GM19455 (cell line): Measurements from ENCODE around the gene DARS2.

Source experiments
- ATAC-seq: cut with Tn5 transposase; IDR thresholded peaks from one replicate; pipeline ENCODE4 v1.9.1; 2021; ENCODE audit not compliant: unreplicated experiment

The DARS2 gene

DNA sequence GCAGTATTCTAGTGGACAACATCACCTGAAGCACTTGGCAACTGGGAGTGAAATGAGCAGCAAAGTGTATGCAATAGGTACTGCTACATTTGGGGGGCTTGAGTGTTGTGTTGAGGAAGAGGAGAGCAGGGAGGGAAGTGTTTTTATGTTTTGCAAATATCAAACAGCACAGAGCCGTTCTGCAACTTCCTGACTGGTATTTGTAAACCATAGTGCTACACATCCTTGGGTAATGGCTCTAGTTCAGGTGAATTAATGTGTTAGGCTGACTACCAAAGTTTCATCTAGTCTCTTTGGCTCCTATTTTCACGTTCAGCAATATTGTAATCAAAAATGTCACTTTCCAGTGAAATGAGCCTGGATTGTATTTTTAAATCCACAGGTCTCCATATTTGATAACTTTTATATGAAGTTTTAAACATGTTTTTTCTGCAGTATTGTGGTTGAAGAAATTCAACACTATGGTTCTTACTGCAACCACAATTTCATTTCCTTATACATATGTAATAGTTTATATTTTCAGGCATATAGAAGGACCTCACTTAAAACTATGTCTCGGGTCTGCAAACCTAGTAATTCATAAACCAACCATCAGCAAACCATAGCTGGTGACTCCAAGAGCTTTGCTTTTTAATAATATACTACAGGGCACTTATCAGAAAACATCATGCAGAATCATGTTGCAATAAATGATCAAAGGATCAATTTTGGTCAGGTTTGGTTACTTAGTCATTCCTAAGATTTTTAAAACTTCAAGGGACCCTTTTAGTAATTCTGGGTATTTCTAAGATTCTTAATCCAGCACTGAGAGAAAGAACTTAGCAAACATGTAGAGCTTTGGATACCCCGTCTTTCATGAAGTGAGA, 62.5 kb downstream of the DARS2 start:
- ATAC-seq, result no peak

DNA sequence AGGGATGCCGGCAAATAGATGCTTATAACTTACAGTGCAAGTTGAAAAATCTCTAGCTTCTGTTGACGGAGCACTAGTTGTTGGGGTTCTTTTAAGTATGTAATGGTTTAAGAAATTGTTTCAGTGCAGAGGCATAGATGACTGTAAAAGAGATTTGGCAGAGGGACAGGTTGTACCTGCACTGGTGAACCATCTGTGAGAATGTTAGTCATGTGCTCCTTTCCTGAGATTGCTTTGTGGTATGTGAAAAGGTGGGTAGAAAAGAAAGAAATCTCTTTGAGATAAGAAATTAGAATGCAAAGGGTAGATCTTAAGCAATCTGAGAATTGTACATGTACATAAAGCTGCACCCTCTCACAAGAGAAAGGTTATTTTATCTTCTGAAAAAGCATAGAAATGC, 63.2 kb downstream of the DARS2 start:
- no peak for ATAC-seq

DNA sequence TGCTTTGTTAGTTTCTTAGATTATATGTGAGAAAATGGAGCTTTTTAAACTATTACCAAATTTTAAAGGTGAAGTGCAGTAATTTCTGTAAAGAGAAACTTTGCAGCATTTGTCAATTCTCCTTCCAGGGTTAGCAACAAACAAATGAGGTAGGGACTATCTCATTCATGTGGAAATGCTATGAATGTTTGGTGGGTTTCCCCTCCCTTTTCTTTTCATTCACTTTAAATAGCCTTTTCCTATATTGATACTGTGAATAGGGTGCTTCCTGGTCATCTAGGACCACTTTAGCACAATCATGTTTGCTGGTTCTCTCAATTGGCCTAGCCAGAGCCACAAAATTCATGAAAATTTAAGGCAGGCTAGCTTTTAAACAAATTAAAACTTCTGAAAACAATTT, 64.3 kb downstream of the DARS2 start:
- ATAC-seq, result no peak

DNA sequence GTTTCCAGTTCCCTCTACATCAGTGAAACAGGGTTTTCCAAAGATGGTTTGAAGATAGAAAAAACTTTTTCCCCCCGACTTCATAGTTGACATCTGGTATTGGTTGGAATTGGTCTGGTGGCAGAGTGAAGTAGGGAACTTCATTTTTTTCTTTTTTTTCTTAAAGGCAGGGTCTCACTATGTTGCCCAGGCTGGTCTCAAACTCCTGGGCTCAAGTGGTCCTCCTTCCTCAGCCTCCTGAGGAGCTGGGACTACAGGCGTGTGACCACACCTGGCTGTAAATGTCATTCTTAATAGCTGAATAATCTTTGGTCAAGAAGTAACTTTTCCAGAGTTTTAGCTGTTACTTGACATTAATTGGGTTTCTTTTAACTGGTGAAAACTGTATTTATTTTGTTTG, 65.4 kb downstream of the DARS2 start:
- ATAC-seq, result no peak

DNA sequence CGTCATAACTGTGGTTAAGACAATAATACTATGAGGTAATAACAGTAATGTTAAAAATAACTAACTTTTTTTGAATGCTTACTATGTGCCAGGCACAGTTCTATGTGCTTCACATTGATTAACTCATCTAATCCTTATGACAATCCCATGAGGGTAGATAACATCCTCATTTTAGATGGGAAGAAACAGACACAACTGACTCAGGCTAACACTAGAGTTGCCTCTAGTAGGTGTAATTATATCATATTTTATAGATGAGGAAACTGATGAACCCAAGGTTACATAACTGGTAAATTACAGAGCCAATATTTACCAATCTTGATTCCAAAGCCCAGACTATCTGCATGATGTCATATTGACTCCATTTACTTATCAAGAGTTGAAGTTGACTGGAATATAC, 69.1 kb downstream of the DARS2 start:
- ATAC-seq, result no peak

DNA sequence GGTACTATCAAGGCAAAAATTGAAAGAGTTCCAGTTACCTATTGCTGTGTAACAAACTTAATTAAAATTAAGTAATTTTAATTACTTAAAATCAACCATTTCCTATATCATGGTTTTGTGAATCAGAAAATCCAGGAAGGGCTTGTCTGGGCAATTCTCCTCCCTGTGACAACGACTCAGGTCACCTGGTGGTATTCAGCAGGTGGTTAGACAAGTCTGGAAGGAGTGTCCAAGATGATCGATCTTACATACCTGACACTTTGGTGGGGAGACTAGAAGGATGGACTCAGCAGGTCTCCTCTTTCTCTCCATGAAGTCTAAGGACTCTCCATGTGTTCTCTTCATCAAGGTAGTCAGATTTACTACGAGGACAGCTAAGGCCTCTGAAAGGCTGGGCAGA, 69.7 kb downstream of the DARS2 start:
- ATAC-seq, result no peak

DNA sequence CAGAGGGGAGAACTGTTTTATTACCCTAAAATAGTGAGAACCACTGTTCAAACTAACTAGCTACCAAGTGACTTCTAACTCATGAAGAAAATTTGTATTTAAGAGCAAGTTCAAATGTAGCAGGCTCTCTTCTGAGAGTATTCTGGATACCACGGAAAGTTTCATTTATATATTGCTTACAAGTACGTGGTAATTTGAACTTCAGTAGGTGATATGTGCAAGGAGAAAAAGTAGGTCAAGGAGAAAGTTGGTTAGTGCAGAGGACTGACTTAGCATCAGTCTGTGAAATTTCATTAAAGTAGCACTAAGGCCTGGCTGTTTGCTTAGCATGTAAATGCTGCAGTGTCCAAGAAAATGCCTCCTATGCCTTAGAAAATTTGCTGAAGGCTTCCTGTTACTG, 76.0 kb downstream of the DARS2 start:
- ATAC-seq, result no peak

DNA sequence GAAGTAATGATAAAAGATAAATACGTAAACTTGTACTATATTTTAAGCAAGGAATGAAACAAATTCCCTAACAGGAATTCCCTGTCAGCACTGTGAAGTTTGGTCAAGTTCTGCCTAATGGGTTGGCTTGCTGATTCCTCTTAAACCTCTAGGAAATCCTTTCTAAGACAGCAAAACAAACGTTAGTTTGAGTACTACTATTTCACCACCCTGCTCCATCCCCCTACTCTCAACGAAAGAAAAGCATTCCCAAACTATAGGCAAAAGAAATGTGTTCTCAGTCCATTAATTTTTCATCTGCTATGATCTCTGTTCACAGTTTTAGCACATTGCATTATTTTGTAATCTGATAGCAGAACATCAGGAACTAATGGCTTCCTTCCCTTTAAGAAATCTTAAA, 76.5 kb downstream of the DARS2 start:
- no peak for ATAC-seq

DNA sequence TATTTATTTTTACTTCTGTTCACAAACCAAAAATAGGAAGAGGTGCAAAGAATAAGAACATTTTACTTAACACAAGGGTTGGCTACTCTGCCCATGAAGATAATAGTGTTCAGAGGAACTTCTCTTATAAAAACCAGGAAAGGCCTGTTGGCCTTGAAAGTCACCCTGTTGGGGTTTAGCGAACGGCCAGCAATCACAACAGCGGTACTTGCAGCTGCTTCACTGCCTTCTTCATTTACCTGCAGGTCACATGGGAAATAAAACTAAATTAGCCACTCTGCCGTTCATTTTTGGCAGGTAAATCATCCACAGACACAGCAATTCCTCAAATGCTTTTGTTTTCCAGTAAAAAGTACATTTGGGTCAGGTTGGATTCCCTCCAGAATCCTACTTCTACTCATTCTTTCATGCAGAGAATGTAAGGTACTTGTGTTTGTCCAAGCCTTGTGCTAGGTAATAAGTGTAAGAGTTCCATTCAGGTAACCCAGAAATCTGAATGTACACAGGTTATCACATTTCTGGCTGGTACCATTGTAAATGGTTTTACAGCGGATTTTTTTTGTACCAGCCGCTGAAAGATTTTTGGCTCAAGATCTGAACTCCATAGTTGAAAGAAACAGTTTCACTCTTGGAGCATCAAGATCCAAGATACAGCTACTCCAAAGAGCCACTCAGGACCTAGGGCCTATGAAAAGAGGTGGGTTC, 79.5 kb downstream of the DARS2 start:
- ATAC-seq, result no peak
